H1 (cell line): ENCODE results near the gene YIPF1. TPM values are rescaled to one million over a fixed set of nuclear protein-coding genes. Genes with fewer than 3 reads are reported as not detected.

Experiments used
- JUND ChIP-seq: IDR thresholded peaks from 2 replicates; pipeline ENCODE4 v1.6.1; 2011; ENCODE audit warnings: mild to moderate bottlenecking, improper control_type of control experiment, low read length
- KDM4A ChIP-seq: IDR thresholded peaks from one replicate; pipeline ENCODE4 v1.7.1; 2012; ENCODE audit warnings: low read depth, mild to moderate bottlenecking, moderate library complexity, low read length, inconsistent platforms; ENCODE audit not compliant: severe bottlenecking
- NRF1 ChIP-seq: IDR thresholded peaks from 2 replicates; pipeline ENCODE4 v1.6.1; 2011; ENCODE audit warnings: mild to moderate bottlenecking, low read depth, low read length, improper control_type of control experiment
- RBBP5 ChIP-seq: IDR thresholded peaks from 2 replicates; pipeline ENCODE4 v1.7.1; 2012; ENCODE audit warnings: low read depth, mild to moderate bottlenecking, inconsistent platforms, low read length, moderate library complexity, borderline replicate concordance
- SIN3A ChIP-seq, 2 experiments: IDR thresholded peaks in 1 of 2; conservative IDR thresholded peaks in 1 of 2; 2 replicates each; pipeline ENCODE4 v1.6.1; 2011 to 2012; ENCODE audit warnings: low read length in 2 of 2, improper control_type of control experiment in 1 of 2, low read depth in 1 of 2, mild to moderate bottlenecking in 1 of 2
- YY1 ChIP-seq: IDR thresholded peaks from 2 replicates; pipeline ENCODE4 v1.6.1; 2011; ENCODE audit warnings: low read depth, mild to moderate bottlenecking, low read length
- polyA plus RNA-seq, 7 experiments: library from polyadenylated mRNA; depleted of rRNA in 3 of 7; stranded (reverse) in 5 of 7; unstranded in 2 of 7; fragments of >200 nt in 5 of 7; fragments of 200-250 nt in 2 of 7; gene quantifications; 1 replicate in 5 of 7; 2 replicates in 1 of 7; 4 replicates in 1 of 7; pipeline versions ENCODE4 v1.2.1 to v1.2.3, GENCODE V29; 2011 to 2013; ENCODE audit warnings: missing spikeins in 2 of 7, mixed read lengths in 2 of 7
- total RNA-seq: library from RNA; stranded (reverse); fragmentation: NEBNext Ultra II Directional; extraction: Animal tissue kit (Norgen Biotek cat#: 25700); gene quantifications from 2 replicates; pipeline ENCODE4 v1.2.1, GENCODE V29; 2021
- TF ChIP-seq, protein P1 (sequence below): fragments of 300-600 bp; sonication (generic); IDR thresholded peaks from 2 replicates; pipeline ENCODE4 v1.7.1; 2012; ENCODE audit warnings: low read length, moderate library complexity, mild to moderate bottlenecking, inconsistent platforms; ENCODE audit not compliant: insufficient replicate concordance
- TF ChIP-seq, protein P2 (sequence below), 3 experiments: IDR thresholded peaks; 1 replicate in 2 of 3; 2 replicates in 1 of 3; pipeline versions ENCODE4 v1.5.1 to v1.6.1; 2011; ENCODE audit warnings: low read length in 3 of 3, mild to moderate bottlenecking in 3 of 3, inconsistent platforms in 2 of 3, low read depth in 1 of 3, moderate library complexity in 1 of 3; ENCODE audit not compliant: insufficient read depth in 1 of 3; ENCODE audit errors: control extremely low read depth in 1 of 3

Gene YIPF1
- total and polyA plus RNA-seq, 2 of the 8 experiments (the other 6 are each of a cell fraction or from before 2014, with no cell fraction given) = 31.8 to 53.7 TPM

DNA sequence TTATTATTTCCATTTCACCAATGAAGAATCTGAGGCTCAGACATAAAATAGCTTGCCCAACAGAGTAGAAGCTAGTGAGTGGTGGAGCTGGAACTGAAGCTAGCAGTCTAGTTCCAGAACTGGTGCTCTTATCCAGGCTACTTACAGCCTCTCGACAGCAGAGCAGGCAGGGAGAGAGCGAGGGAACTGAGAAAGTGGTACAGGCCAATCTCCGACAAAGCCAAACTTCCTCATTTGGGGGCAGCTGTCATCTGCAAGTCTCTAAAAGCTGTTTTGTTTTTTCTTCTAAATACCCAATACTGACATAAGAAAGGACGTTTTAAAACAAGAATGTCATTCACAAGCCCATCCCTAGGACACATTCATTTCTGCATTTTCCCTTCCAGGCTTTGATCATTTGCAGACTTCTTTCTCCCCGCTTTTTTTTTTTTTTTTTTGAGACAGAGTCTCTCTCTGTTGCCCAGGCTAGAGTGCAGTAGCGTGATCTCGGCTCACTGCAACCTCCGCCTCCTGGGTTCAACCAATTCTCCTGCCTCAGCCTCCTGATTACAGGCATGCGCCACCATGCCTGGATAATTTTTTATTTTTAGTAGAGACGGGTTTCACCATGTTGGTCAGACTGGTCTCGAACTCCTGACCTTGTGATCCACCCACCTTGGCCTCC lies 20.0 kb downstream of the YIPF1 start (continued):
- TF ChIP-seq, protein P1, sequence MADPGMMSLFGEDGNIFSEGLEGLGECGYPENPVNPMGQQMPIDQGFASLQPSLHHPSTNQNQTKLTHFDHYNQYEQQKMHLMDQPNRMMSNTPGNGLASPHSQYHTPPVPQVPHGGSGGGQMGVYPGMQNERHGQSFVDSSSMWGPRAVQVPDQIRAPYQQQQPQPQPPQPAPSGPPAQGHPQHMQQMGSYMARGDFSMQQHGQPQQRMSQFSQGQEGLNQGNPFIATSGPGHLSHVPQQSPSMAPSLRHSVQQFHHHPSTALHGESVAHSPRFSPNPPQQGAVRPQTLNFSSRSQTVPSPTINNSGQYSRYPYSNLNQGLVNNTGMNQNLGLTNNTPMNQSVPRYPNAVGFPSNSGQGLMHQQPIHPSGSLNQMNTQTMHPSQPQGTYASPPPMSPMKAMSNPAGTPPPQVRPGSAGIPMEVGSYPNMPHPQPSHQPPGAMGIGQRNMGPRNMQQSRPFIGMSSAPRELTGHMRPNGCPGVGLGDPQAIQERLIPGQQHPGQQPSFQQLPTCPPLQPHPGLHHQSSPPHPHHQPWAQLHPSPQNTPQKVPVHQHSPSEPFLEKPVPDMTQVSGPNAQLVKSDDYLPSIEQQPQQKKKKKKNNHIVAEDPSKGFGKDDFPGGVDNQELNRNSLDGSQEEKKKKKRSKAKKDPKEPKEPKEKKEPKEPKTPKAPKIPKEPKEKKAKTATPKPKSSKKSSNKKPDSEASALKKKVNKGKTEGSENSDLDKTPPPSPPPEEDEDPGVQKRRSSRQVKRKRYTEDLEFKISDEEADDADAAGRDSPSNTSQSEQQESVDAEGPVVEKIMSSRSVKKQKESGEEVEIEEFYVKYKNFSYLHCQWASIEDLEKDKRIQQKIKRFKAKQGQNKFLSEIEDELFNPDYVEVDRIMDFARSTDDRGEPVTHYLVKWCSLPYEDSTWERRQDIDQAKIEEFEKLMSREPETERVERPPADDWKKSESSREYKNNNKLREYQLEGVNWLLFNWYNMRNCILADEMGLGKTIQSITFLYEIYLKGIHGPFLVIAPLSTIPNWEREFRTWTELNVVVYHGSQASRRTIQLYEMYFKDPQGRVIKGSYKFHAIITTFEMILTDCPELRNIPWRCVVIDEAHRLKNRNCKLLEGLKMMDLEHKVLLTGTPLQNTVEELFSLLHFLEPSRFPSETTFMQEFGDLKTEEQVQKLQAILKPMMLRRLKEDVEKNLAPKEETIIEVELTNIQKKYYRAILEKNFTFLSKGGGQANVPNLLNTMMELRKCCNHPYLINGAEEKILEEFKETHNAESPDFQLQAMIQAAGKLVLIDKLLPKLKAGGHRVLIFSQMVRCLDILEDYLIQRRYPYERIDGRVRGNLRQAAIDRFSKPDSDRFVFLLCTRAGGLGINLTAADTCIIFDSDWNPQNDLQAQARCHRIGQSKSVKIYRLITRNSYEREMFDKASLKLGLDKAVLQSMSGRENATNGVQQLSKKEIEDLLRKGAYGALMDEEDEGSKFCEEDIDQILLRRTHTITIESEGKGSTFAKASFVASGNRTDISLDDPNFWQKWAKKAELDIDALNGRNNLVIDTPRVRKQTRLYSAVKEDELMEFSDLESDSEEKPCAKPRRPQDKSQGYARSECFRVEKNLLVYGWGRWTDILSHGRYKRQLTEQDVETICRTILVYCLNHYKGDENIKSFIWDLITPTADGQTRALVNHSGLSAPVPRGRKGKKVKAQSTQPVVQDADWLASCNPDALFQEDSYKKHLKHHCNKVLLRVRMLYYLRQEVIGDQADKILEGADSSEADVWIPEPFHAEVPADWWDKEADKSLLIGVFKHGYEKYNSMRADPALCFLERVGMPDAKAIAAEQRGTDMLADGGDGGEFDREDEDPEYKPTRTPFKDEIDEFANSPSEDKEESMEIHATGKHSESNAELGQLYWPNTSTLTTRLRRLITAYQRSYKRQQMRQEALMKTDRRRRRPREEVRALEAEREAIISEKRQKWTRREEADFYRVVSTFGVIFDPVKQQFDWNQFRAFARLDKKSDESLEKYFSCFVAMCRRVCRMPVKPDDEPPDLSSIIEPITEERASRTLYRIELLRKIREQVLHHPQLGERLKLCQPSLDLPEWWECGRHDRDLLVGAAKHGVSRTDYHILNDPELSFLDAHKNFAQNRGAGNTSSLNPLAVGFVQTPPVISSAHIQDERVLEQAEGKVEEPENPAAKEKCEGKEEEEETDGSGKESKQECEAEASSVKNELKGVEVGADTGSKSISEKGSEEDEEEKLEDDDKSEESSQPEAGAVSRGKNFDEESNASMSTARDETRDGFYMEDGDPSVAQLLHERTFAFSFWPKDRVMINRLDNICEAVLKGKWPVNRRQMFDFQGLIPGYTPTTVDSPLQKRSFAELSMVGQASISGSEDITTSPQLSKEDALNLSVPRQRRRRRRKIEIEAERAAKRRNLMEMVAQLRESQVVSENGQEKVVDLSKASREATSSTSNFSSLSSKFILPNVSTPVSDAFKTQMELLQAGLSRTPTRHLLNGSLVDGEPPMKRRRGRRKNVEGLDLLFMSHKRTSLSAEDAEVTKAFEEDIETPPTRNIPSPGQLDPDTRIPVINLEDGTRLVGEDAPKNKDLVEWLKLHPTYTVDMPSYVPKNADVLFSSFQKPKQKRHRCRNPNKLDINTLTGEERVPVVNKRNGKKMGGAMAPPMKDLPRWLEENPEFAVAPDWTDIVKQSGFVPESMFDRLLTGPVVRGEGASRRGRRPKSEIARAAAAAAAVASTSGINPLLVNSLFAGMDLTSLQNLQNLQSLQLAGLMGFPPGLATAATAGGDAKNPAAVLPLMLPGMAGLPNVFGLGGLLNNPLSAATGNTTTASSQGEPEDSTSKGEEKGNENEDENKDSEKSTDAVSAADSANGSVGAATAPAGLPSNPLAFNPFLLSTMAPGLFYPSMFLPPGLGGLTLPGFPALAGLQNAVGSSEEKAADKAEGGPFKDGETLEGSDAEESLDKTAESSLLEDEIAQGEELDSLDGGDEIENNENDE = no peak
- TF ChIP-seq, protein P2, sequence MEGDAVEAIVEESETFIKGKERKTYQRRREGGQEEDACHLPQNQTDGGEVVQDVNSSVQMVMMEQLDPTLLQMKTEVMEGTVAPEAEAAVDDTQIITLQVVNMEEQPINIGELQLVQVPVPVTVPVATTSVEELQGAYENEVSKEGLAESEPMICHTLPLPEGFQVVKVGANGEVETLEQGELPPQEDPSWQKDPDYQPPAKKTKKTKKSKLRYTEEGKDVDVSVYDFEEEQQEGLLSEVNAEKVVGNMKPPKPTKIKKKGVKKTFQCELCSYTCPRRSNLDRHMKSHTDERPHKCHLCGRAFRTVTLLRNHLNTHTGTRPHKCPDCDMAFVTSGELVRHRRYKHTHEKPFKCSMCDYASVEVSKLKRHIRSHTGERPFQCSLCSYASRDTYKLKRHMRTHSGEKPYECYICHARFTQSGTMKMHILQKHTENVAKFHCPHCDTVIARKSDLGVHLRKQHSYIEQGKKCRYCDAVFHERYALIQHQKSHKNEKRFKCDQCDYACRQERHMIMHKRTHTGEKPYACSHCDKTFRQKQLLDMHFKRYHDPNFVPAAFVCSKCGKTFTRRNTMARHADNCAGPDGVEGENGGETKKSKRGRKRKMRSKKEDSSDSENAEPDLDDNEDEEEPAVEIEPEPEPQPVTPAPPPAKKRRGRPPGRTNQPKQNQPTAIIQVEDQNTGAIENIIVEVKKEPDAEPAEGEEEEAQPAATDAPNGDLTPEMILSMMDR (IDR thresholded peaks at IDR 0.05; ENCODE audit: control extremely low read depth in 1 of 3, insufficient read depth in 1 of 3, low read depth in 1 of 3, low read length in 3 of 3) = no peak
- TF ChIP-seq YY1 (no peak), NRF1 (no peak), KDM4A (no peak), RBBP5 (no peak), SIN3A (conservative IDR thresholded peaks at IDR 0.05 in 1 of 2, IDR thresholded peaks at IDR 0.05 in 1 of 2; ENCODE audit: low read depth in 1 of 2, low read length in 2 of 2) (no peak), JUND (no peak)
